Activated naive CD4-positive, alpha-beta T cell (primary cell): ENCODE data around the gene EBF4.

Source experiments
- DNase-seq, 4 experiments: peaks; one replicate each; lab custom pipeline; 2025; lab: John Stamatoyannopoulos, UW

Gene EBF4

DNA sequence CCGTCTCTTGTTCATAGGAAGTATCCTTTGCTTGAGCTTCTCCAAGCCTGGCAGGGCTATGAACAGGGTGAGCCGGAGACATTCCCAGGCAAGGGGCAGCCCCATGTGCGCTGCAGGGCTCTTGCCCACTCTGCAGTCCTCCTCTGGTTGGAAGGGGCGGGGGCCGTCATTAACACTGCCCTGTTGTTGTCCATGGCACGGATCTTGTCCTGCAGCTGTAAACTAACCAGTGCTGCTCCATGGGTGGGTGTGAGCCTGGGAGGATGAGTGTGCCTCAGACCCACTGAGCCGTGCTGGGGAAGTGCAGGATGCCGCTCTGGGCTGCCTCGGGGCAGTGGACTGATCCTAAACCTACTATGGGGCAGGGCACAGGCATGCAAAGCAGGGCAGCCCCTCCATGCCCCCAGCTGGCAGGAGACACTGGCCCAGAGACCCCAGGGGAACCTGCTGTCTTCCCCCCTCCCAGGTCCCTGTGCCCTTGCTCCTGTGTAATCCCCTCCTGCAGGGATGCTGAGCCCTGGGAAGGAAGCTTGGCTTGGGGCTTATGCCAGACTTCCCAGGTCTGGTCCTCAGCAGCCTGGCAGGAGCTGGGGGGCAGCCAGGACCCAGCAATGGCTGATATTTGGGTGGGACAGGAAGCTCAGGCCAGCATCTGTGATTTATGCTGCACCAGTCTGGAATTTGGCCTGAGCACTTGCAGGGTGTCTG is 8.5 kb downstream of the EBF4 start:
- DNase-seq = no peak

DNA sequence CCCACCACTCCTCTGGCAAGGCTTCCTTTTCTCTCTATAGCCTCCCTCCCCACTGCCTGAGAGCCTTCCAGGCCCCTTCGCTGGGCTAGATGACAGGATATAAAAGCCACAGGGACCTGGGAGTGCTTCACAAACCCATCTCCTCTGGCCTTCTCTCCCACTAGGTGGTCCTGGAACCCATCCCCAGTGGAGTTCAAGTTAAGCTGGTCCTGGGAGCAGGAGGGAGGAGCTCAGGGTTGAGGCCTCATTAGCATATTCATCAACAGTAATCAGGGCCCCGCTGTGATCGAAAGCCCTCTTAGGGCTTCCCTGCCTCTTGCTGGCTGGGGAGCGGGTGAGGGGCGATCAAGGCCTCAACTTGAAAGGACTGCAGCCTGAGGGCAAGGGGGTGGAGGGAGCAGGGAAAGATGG is 9.1 kb downstream of the EBF4 start:
- no peak for DNase-seq

DNA sequence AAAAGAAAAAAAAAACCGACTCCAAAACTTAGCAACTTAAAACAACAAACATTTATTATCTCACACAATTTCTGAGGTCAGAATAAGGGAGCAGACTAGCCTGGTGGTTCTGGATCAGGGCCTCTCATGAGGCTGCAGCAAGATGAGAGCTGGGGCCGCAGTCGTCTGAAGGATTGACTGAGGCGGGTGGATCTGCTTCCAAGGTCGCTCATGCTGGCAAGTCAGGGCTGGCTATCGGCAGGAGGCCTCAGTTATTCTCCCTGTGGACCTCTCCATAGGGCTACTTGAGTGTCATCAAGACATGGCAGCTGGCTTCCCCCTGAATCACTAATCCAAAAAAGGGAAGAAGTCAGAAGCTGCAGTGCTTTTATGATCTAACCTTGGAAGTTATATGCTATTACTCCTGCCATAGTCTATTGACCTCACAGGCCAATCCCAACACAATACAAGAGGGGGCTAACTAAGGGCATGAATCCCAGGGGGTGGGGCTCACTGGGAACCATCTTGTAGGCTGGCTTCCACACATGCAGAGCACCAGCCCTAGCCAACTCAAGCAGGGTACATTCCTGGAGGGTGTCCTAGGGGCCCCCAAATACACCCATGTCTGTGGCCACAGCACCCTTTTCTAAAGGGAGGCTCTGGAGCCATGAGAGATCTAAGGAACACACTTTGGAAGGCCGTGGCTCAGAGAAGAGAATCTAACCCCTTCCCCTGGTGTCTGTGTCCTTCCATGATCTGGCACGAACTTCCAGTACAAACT is 11.3 kb downstream of the EBF4 start:
- DNase-seq = no peak

DNA sequence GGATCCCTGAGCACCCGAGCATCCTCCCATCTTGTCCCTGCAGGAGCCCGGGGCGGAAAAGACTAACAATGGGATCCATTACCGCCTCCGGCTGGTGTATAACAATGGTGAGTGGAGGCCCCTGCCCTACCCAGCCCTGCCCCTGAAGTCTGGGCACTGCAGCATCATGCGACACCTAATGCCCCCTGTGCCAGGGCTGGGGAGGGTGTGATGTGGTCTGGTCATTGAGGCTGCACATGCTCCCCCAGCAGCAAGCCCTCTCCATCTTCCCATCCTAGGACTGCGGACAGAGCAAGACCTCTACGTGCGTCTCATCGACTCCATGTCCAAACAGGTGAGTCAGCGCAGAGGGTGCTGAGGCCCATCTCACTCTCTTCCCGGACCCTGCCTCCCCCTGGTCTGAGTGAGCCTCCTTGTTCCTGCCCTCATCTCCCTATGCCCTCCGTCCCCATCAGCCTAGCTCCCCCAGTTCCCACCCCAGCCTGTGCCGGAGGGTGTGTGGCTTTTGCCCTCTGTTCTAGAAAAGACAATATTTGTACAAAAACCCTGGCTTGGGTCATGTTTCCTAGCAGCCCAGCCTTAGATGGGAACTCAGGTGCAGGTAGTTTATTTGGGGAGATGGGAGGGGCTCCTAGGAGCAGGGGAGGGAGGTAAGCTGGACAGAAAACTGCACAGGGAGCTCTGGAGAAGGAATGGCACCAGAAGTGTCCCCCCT is 13.5 kb downstream of the EBF4 start:
- no peak for DNase-seq

DNA sequence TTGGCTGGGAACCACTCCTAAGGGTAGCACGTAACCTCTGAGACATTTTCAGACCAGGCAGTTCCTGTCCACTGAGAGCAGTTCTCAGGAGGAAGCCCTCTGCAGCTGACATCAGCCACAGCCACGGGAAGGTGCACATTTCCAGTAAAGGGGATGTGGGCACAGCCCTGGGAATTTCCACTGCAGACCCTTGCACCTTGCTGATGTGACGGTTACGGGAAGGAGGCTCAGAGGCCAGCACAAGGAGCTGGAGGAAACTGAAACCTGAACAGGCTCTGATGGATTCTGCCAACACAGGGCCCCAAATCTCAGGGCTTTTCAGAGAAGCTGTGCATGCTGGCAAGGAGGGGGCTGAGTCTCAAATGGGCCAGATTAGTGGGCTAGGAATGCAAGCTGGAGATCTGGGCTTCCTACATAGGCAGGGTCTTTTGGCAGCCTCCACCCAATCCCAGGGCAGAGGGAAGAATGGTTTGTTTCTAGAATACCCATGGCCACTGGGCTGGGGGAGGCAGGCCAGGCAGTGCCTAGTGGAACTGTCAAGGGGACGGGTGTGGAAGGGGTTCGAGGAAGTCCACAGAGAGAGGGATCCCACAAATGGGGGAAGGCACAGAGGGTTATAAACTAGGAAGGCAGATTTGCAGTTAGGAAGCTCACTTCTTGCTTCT is 14.2 kb downstream of the EBF4 start:
- no peak for DNase-seq

DNA sequence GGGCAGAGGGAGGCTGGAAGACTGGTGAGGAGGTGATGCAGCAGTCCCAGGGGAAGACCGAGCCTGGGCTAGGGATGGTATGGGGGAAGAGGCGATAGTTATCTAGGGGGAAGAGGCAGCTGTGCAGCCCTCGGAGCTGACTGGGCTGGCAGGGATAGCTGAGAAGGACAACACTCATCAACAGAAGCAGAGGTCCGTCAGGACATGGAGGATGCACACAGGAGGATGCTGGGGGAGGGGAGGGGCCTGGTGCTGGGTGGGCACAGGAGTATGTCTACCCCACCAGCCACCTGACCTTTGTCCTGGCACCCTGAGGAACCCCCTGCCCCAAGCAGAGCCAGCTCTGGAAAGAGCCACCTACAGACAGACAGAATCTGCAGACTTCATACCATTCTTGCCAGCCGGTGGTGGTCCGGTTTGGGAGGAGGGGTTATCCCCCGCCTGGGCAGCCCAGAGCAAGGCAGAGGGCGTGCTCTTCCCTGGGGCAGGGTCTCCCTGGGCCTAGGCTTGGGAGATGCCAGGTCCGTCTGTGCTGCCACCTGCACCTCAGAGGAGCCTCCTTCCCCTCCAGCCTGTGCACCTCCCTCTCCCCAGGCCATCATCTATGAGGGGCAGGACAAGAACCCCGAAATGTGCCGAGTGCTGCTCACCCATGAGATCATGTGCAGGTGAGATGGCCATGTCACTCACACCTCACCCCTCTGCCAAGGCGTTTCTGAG is 14.9 kb downstream of the EBF4 start:
- no peak for DNase-seq

DNA sequence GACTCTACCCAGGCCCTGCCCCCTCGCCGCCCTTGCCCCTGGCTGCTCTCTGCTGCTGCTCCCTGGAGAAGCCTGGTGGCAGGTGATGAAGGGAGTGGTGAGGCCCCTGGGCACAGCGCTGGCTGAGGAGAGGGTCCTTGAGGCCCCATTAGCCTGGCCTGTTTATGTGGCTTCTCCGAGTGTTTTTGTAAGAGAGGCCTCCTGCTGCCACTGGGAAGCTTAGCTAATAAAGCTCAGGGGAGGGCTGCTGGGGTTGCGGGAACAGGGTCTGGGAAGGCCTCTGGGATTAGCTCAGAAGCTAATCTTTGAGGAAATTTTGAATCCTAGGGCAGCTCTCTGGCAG is 15.5 kb downstream of the EBF4 start:
- DNase-seq = no peak

DNA sequence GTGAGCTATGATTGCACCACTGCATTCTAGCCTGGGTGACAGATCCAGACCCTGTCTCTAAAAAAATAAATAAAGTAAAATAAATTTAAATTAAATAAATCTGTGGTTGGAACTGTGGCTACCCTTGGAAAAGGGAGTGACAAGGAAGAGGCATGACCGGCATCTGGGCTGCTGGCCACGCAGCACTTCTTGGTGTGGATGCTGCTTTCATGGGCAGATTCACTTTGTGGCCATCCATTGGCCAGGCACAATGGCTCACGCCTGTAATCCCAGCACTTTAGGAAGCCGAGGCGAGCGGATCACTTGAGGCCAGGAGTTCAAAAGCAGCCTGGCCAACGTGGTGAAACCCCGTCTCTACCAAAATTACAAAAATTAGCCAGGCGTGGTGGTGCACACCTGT is 16.1 kb downstream of the EBF4 start:
- DNase-seq = no peak

DNA sequence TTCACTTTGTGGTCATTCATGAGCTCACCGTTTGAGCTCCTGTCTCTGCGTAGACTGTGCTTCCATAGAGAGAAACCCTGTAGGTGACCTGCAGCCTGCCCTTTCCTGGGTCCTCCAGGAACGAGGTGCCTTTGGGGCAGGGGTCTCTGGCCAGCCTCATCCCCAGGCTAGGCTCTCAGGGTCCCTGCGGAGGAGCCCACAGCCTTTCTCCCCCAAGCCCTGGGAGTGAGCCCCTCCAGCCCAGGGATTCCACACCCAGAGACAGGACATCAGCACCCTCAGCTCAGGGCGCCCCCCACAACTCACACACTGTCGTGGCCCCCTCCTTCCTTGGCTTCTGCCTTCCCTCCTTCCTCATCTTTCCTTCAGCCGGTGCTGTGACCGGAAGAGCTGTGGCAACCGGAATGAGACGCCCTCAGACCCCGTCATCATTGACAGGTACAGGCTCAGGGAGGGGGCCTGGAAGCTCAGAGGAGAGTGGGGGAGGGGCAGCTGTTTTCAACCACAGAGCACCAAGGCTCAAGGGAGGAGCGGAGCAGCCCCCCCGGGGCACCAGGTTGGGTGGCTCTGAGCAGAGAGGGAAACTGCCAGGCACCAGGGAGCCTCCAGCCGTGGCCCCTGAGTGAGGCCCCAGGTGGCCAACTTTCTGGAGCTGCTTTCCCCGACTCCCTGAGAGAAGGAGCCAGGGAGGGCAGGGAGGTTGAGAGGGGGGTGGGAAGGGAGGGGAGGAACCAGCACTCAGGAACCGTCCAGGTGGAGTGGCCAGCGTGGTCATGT is 16.8 kb downstream of the EBF4 start:
- no peak for DNase-seq

DNA sequence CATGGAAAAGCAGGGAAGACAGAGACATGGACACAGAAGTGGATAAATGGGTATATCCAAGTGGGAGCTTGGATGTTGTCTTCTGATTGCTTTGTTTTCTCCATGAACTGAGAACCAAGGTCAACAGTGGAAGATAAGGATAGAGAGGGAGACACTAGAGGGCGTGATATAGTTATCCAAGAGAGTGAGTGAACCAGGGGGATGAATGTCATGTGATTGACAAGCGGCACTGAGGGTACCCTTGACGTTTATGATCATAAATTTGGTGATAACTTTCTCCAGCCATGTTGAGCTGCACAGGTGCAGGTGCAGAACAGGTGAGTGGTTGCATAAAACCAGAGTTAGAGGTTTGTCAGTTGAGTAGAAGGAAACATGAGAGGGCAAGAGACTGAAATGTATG is 20.7 kb downstream of the EBF4 start:
- DNase-seq = no peak

DNA sequence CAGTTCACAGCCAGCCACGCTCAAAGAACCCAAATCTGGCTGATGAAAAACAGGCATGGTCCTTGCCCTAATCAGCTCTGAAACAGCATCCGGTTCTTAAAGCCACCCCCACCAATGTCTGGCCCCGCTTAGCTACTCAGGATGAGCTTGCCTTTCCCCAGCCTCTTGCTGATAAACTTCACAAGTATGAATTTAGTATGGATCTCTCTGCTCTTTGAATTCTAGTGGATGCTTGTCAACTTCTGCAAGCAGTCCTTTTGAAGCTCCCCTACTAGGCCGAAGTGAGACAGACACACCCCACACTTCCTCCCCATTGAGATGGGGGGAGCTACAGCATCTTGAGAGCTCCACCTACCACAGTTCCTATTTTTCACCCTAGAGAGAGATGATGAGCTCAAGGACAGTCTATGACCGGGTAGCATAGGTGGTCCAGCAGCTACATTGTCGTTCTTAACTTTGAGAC is 36.7 kb downstream of the EBF4 start:
- peak in 1 of 4 experiments; percentile 32 for DNase-seq

DNA sequence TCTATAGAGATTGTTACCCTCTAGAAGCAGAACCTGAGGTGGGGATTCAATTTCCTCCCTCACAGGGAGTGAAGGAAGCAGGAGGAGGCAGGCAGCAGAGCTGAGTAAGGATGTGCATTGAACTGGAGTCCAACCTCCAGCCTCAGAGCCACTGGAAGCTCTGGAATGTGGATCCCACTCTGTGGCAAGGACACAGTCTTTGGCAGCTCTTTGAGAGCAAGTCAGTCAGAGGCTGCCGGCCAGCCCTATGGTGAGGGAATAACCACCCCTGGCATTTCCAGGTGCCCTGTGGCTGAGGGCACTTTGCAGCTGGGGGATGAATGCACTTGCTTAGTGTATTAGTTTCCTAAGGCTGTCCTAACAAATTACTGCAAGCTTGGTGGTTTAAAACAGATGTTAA is 37.2 kb downstream of the EBF4 start:
- DNase-seq = no peak

DNA sequence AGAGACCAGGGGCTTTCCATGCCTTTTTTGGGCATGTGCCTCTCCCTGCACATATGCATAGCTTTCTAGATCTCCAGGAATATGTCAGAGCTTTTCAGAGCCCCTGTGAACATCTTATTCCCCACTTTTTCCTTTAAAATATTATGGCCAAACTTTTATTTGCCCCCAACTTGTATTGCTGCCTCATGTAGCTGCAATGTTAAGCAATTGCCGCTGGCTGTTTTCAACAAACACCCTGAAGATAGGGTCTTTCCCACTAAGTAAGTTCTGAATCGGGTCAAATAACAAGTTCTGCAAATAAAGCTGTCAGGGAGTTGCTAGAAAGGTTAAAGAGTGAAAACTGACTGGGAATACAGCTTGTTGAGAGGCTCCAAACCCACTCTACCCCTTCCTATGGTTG is 42.3 kb downstream of the EBF4 start:
- no peak for DNase-seq

DNA sequence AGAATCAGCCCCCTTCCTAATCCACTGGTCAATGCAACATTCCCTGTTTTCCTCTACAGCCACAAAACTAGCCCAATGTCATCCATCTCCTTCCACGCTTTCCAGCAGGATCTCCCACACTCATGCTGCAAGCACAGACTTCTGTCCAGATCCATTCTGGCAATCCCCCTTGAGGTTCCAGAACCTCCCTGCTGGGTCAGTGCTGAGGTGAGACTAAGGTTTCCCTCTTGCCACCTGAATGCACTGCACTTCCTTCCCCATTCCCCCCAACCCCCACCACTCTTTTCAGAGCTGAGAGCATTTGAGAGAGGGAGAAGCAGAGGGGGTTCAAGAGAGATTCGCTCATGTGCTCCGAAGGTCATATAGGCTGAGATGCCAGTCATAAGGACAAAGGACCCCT is 43.9 kb downstream of the EBF4 start:
- DNase-seq = no peak

DNA sequence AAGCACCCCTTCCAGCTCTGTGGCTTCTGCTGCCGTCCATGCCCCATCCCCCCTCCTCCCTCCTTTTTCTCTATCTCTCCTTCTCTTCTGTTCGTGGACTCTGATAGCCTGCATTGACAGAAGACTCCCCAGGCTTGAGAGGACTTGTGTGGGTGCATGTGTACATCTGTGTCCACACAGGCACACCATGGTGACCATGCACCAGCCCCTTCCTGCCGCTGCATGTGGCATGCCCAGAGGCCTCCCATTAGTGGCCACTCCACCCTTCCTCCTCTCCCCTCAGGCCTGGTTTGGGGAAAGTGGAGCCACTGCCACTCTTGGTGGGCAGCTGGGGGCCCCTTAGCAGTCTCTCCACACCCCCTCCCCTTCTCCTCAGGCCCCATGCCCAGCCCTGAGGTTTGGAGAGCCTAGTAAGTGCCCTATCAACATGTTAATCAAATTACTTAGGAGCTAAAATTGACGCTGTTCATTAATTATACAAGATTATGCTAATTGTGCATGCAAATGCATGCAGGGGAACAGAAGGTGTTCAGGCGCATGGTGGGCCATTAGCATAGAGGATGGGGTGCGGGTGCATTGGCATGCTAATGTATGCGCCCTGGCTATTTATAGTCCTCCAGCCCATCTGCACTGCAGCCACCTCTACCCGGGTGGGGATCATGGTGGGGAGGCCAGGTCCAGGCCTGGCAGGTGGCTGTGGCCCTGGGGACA is 45.9 kb downstream of the EBF4 start:
- DNase-seq = no peak

DNA sequence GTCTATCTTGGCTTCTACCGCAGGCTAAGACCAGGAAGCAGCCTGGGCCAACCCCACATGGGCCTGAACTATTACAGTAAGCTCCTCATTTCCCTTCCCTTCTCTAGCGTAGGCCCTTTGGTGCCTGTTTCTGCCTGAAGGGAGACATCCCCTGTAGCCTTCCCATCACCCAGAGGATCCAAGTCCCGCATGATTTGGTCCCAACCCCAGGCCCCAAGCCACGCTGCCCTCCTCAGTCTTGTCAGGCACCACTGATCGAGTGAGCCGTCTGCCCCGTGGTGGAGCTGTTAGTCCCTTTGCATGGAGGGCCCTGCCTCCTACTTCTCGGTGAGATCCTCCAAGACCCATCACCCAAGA is 46.4 kb downstream of the EBF4 start:
- DNase-seq = no peak

DNA sequence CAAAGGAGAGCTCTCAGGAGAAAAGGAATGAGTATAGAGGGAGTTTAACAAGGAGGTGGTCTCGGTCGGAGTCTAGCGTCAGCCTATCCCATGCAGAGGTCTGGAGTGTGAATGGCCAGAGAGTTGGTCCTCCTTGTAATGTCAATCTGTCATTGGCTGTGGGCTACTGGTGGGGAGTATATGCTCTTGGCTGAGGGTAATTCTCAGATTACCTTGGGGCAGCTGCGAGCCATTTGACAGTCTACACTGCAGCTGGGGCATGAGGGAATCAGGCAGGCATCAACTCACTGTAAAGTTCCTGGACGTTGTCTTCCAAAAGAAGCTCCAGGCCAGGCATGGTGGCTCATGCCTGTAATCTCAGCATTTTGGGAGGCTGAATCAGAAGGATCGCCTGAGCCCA is 48.1 kb downstream of the EBF4 start:
- no peak for DNase-seq

DNA sequence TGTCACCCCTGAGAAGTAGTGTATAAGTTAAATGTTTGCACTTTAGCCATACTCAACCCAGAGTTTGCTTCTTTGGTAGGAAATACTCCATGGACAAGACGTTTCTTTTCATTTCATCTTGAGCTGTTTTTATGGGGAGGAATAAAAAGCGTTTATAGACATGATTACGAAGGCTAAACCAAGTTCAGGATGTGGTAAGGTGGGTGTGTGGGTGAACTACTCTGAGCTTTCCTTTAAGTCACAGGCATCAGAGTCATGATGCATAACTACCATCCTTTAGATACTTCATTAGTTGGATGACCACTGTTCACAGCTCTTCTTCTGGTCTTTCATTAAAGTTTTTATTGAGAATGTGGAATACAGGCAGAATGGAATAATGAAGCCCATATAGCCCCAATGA is 48.9 kb downstream of the EBF4 start:
- DNase-seq = no peak

DNA sequence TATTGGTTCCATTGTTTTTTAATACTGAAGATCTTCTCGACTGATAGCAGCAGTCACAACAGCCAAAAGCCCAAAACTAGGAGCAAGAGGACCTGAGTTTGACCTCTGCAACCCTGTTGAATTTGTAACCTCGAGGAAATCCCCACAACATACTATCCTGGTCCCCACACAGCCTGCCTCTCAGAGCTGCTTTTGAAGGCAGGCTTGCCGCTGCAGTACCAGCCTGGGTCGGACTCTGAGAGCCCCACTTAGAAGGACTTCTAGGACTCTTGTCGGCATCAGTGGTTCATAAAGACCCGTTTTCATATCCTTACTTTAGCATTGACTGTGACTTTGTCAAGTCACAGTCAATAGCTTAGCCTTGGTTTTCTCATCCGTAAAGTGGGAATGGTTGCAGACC is 49.3 kb downstream of the EBF4 start:
- DNase-seq = no peak

DNA sequence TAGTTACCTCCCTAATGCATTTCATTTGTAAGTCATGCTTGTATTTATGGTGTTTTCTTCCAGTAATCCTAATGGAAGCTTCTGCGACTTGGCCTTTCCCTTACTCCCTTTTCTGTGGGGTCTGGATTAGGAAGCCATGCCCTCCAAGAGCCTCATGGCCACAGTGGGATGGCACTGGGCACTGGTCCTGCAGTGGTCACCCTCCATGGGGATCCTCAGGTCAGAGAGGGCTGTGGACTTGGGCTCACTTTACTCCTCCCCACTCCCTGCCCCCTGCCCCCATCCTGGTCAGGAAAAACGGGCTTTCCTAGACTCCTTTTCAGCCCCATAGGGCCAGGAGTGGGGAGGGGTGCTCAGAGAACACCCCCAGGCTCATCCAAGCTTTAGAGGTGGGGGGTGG is 49.9 kb downstream of the EBF4 start:
- no peak for DNase-seq
